ENCODE measurements around the gene TMOD3.

Gene TMOD3

GRCh38 chr15:51952805-51953204 lies 123.4 kb downstream of the TMOD3 start:
- no peak overlapping the region for H3K9ac ChIP-seq
- no peaks in the 10 kb centered on the region for H3K79me2 ChIP-seq (ENCODE audit: insufficient read depth, low read depth)
- H2AFZ ChIP-seq (ENCODE audit: low read depth): no peak overlapping the region
- H3K27me3 ChIP-seq (ENCODE audit: insufficient read depth, low read depth): no peaks in the 10 kb centered on the region
- H3K4me1 ChIP-seq (ENCODE audit: low read depth, poor library complexity, severe bottlenecking): no peaks in the 10 kb centered on the region
- H3K4me2 ChIP-seq: no peak overlapping the region
- no peak for TF ChIP-seq CTCF (conservative IDR thresholded peaks at IDR 0.05; ENCODE audit: low read depth, low read length)
- no peak overlapping the region for H3K4me3 ChIP-seq (IDR thresholded peaks at IDR 0.05; ENCODE audit: insufficient read depth, low read depth, low read length)
- peaks cover 13% of the 10 kb centered on the region for H3K36me3 ChIP-seq (ENCODE audit: insufficient read depth)
- H3K27ac ChIP-seq: no peak overlapping the region
- H4K20me1 ChIP-seq (ENCODE audit: insufficient read depth): no peaks in the 10 kb centered on the region

- Histone ChIP-seq H3K27ac (no peak overlapping the region), H3K27me3 (ENCODE audit: insufficient read depth, low read depth) (no peaks in the 10 kb centered on the region), H3K4me3 (IDR thresholded peaks at IDR 0.05; ENCODE audit: insufficient read depth, low read depth, low read length) (no peak overlapping the region), H3K79me2 (ENCODE audit: insufficient read depth, low read depth) (no peaks in the 10 kb centered on the region), H3K4me2 (no peak overlapping the region), H3K9ac (no peak overlapping the region), H3K36me3 (ENCODE audit: insufficient read depth) (peaks cover 12% of the 10 kb centered on the region), H3K4me1 (ENCODE audit: low read depth, poor library complexity, severe bottlenecking) (no peaks in the 10 kb centered on the region), H4K20me1 (ENCODE audit: insufficient read depth) (no peaks in the 10 kb centered on the region), H2AFZ (ENCODE audit: low read depth) (no peak overlapping the region)
- TF ChIP-seq CTCF (conservative IDR thresholded peaks at IDR 0.05; ENCODE audit: low read depth, low read length): no peak
Measured at GRCh38 chr15:51955504-51955903, 126.1 kb downstream of the TMOD3 start.

Measured in KMS-11 (cell line).